C1 segment of cervical spinal cord (tissue), 14 donors: Measurements from ENCODE around the gene IMMP2L.
"Not testable (repeated sequence)": the region's sequence is repeated elsewhere in the genome, so short reads cannot be mapped to it uniquely, and the experiment has no call there.

Experiments used
- DNase-seq, 14 donors: peaks; one replicate each; lab custom pipeline; 2025; lab: John Stamatoyannopoulos, UW

IMMP2L gene

GRCh38 chr7:111561904-111562732 lies at the start of gene IMMP2L:
IMMP2L (minus strand) TSS chr7:111562492.
- peak; percentile 43 to 88 (median 81) for DNase-seq

GRCh38 chr7:111609483-111610254 lies 47.4 kb upstream of the IMMP2L start:
- DNase-seq: not testable (repeated sequence)

- no peak for DNase-seq
These were observed 45.3 kb upstream of the IMMP2L start for GRCh38 chr7:111607621-111608020.

- DNase-seq: no peak
These were observed 43.0 kb upstream of the IMMP2L start for GRCh38 chr7:111605246-111605645.

- DNase-seq: no peak
These were observed 37.8 kb upstream of the IMMP2L start for GRCh38 chr7:111600091-111600490.

GRCh38 chr7:111595780-111596179 lies 33.5 kb upstream of the IMMP2L start:
- DNase-seq: no peak

- DNase-seq: no peak
These were observed 32.3 kb upstream of the IMMP2L start for GRCh38 chr7:111594602-111595001.

- DNase-seq: no peak
These were observed 31.1 kb upstream of the IMMP2L start for GRCh38 chr7:111593343-111593742.

- DNase-seq: no peak
These were observed 25.8 kb upstream of the IMMP2L start for GRCh38 chr7:111588065-111588433.

- DNase-seq: no peak
These were observed 25.2 kb upstream of the IMMP2L start for GRCh38 chr7:111587410-111588064.

- no peak for DNase-seq
These were observed 24.6 kb upstream of the IMMP2L start for GRCh38 chr7:111586711-111587409.

- not testable (repeated sequence) for DNase-seq
These were observed 19.6 kb upstream of the IMMP2L start for GRCh38 chr7:111581784-111582488.

GRCh38 chr7:111581207-111581606 lies 18.9 kb upstream of the IMMP2L start:
- DNase-seq: not testable (repeated sequence)

GRCh38 chr7:111578754-111579153 lies 16.5 kb upstream of the IMMP2L start:
- DNase-seq: no peak

- DNase-seq: no peak
These were observed 9.4 kb upstream of the IMMP2L start for GRCh38 chr7:111571720-111572119.

- DNase-seq: no peak
These were observed 6.7 kb upstream of the IMMP2L start for GRCh38 chr7:111568870-111569462.

GRCh38 chr7:111568419-111568818 lies 6.1 kb upstream of the IMMP2L start:
- DNase-seq: no peak

GRCh38 chr7:111564078-111564477 lies 1.8 kb upstream of the IMMP2L start:
- no peak for DNase-seq

GRCh38 chr7:111561654-111561903 lies 713 bp downstream of the IMMP2L start:
- peak in 3 of 14 donors; percentile 23 to 58 (median 30) for DNase-seq

- DNase-seq: peak in 1 of 14 donors; percentile 27
These were observed 1.3 kb downstream of the IMMP2L start for GRCh38 chr7:111560773-111561653.
